ENCODE measurements around the gene KRTAP10-11. TPM values are rescaled to one million over a fixed set of nuclear protein-coding genes. Genes with fewer than 3 reads are reported as not detected.

The KRTAP10-11 gene
- polyA plus RNA-seq, 1 of the 3 experiments (the other 2 are of a cell fraction): not detected

GRCh38 chr21:44653123-44653522 lies 6.9 kb downstream of the KRTAP10-11 start:
- H3K4me3 ChIP-seq (ENCODE audit: low read depth in 2 of 2, low read length in 1 of 2): no peak overlapping the region
- H3K4me1 ChIP-seq (ENCODE audit: control insufficient read depth in 1 of 2, insufficient read depth in 2 of 2, low read depth in 1 of 2, low read length in 1 of 2): no peaks in the 10 kb centered on the region
- H3F3A ChIP-seq (replicated peaks; ENCODE audit: insufficient read depth): no peaks in the 10 kb centered on the region
- H4K20me1 ChIP-seq (ENCODE audit: insufficient read depth): no peaks in the 10 kb centered on the region
- 8% methylated on average over 8 of the region's 14 CpGs for WGBS (ENCODE audit: low lambda C conversion rate)
- no peak overlapping the region for H3K9ac ChIP-seq
- TF ChIP-seq RXRA (IDR thresholded peaks at IDR 0.05; ENCODE audit: borderline replicate concordance, low read depth) (no peak), ZBTB33 (IDR thresholded peaks at IDR 0.05; ENCODE audit: borderline replicate concordance, low read depth) (no peak), CTCF (IDR thresholded peaks at IDR 0.05) (no peak), RFX5 (IDR thresholded peaks at IDR 0.05; ENCODE audit: low read length) (no peak), GATA2 (CRISPR knock-in tag; IDR thresholded peaks at IDR 0.05) (no peak), EZH2phosphoT487 (IDR thresholded peaks at IDR 0.05; ENCODE audit: borderline replicate concordance, low read depth) (no peak), FOXJ3 (CRISPR knock-in tag; IDR thresholded peaks at IDR 0.05) (no peak), CHD2 (IDR thresholded peaks at IDR 0.05; ENCODE audit: low read length, partially characterized antibody) (no peak), YY1 (IDR thresholded peaks at IDR 0.05; ENCODE audit: low read depth) (no peak)
- no peaks in the 10 kb centered on the region for H3K9me2 ChIP-seq
- DNase-seq: no peak
- no peak overlapping the region for H3K27ac ChIP-seq (ENCODE audit: low read depth in 2 of 2, low read length in 1 of 2)
- POLR2A ChIA-PET: no interaction called here
- no peak overlapping the region for H3K4me2 ChIP-seq
- no peaks in the 10 kb centered on the region for H3K79me2 ChIP-seq (ENCODE audit: insufficient read depth)
- H3K9me3 ChIP-seq: no peaks in the 10 kb centered on the region
- H3K36me3 ChIP-seq (replicated peaks in 1 of 2; ENCODE audit: control insufficient read depth in 1 of 2, insufficient read depth in 2 of 2, low read length in 1 of 2): no peaks in the 10 kb centered on the region
- CTCF ChIA-PET: interaction anchor here (0.9 kb wide), 1 partner anchor 24 kb away, joined by 3 read pairs; no protein-coding TSS in a partner anchor
- no peak overlapping the region for H2AFZ ChIP-seq (ENCODE audit: low read depth)
- peaks cover 46% of the 10 kb centered on the region for H3K27me3 ChIP-seq (ENCODE audit: insufficient read depth)

- H3K4me2 ChIP-seq: no peak overlapping the region
- H3K4me3 ChIP-seq (ENCODE audit: low read depth in 2 of 2, low read length in 1 of 2): no peak overlapping the region
- no peaks in the 10 kb centered on the region for H4K20me1 ChIP-seq (ENCODE audit: insufficient read depth)
- no peaks in the 10 kb centered on the region for H3K4me1 ChIP-seq (ENCODE audit: control insufficient read depth in 1 of 2, insufficient read depth in 2 of 2, low read depth in 1 of 2, low read length in 1 of 2)
- ChIA-PET POLR2A (interaction anchor here (1.1 kb wide), 1 partner anchor 32 kb away, joined by 3 read pairs; no protein-coding TSS in a partner anchor), CTCF (interaction anchor here (0.6 to 0.9 kb wide), 2 partner anchors 23 to 122 kb away, joined by 3 read pairs; no protein-coding TSS in a partner anchor)
- H3K79me2 ChIP-seq (ENCODE audit: insufficient read depth): no peaks in the 10 kb centered on the region
- H3K9me2 ChIP-seq: no peaks in the 10 kb centered on the region
- H2AFZ ChIP-seq (ENCODE audit: low read depth): no peak overlapping the region
- H3K36me3 ChIP-seq (replicated peaks in 1 of 2; ENCODE audit: control insufficient read depth in 1 of 2, insufficient read depth in 2 of 2, low read length in 1 of 2): no peaks in the 10 kb centered on the region
- H3K27me3 ChIP-seq (ENCODE audit: insufficient read depth): peaks cover 40% of the 10 kb centered on the region
- no peak overlapping the region for H3K27ac ChIP-seq (ENCODE audit: low read depth in 2 of 2, low read length in 1 of 2)
- no peak overlapping the region for H3K9ac ChIP-seq
- no peak for DNase-seq
- H3K9me3 ChIP-seq: no peaks in the 10 kb centered on the region
- no peaks in the 10 kb centered on the region for H3F3A ChIP-seq (replicated peaks; ENCODE audit: insufficient read depth)
- WGBS (ENCODE audit: low lambda C conversion rate): 29% methylated on average over 10 of the region's 17 CpGs
- TF ChIP-seq YY1 (IDR thresholded peaks at IDR 0.05; ENCODE audit: low read depth) (no peak), NFIC (IDR thresholded peaks at IDR 0.05; ENCODE audit: borderline replicate concordance) (no peak), MXI1 (IDR thresholded peaks at IDR 0.05; ENCODE audit: low read depth, low read length) (no peak), TCF12 (IDR thresholded peaks at IDR 0.05) (no peak), RFX5 (IDR thresholded peaks at IDR 0.05; ENCODE audit: low read length) (no peak), EP300 (IDR thresholded peaks at IDR 0.05; ENCODE audit: borderline replicate concordance in 1 of 2, low read depth in 1 of 2, low read length in 1 of 2) (no peak), JUND (IDR thresholded peaks at IDR 0.05) (no peak), ELF1 (IDR thresholded peaks at IDR 0.05) (no peak), MEF2A (IDR thresholded peaks at IDR 0.05; ENCODE audit: borderline replicate concordance, low read depth) (no peak), RCOR1 (IDR thresholded peaks at IDR 0.05; ENCODE audit: low read length) (no peak), EZH2phosphoT487 (IDR thresholded peaks at IDR 0.05; ENCODE audit: borderline replicate concordance, low read depth) (no peak), CHD2 (IDR thresholded peaks at IDR 0.05; ENCODE audit: low read length, partially characterized antibody) (no peak), SIN3A (IDR thresholded peaks at IDR 0.05; ENCODE audit: borderline replicate concordance, low read depth, low read length) (no peak), FOXM1 (IDR thresholded peaks at IDR 0.05; ENCODE audit: low read depth) (no peak)
- TF ChIP-seq, protein P1, sequence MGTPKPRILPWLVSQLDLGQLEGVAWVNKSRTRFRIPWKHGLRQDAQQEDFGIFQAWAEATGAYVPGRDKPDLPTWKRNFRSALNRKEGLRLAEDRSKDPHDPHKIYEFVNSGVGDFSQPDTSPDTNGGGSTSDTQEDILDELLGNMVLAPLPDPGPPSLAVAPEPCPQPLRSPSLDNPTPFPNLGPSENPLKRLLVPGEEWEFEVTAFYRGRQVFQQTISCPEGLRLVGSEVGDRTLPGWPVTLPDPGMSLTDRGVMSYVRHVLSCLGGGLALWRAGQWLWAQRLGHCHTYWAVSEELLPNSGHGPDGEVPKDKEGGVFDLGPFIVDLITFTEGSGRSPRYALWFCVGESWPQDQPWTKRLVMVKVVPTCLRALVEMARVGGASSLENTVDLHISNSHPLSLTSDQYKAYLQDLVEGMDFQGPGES (IDR thresholded peaks at IDR 0.05; ENCODE audit: low read depth, low read length): no peak
- TF ChIP-seq, protein P2, sequence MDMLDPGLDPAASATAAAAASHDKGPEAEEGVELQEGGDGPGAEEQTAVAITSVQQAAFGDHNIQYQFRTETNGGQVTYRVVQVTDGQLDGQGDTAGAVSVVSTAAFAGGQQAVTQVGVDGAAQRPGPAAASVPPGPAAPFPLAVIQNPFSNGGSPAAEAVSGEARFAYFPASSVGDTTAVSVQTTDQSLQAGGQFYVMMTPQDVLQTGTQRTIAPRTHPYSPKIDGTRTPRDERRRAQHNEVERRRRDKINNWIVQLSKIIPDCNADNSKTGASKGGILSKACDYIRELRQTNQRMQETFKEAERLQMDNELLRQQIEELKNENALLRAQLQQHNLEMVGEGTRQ (IDR thresholded peaks at IDR 0.05; ENCODE audit: borderline replicate concordance, low read depth, low read length): no peak
Measured at GRCh38 chr21:44653656-44654575, 7.7 kb downstream of the KRTAP10-11 start.

Measured in SK-N-SH (cell line).